Measurements from ENCODE around the gene RNF187. TPM values are rescaled to one million over a fixed set of nuclear protein-coding genes. Genes with fewer than 3 reads are reported as not detected.

RNF187 gene
- total and polyA plus RNA-seq, 10 of the 15 experiments (the other 5 are each of a cell fraction or from before 2014, with no cell fraction given), result 2.6 to 116 (median 29.5) TPM

DNA sequence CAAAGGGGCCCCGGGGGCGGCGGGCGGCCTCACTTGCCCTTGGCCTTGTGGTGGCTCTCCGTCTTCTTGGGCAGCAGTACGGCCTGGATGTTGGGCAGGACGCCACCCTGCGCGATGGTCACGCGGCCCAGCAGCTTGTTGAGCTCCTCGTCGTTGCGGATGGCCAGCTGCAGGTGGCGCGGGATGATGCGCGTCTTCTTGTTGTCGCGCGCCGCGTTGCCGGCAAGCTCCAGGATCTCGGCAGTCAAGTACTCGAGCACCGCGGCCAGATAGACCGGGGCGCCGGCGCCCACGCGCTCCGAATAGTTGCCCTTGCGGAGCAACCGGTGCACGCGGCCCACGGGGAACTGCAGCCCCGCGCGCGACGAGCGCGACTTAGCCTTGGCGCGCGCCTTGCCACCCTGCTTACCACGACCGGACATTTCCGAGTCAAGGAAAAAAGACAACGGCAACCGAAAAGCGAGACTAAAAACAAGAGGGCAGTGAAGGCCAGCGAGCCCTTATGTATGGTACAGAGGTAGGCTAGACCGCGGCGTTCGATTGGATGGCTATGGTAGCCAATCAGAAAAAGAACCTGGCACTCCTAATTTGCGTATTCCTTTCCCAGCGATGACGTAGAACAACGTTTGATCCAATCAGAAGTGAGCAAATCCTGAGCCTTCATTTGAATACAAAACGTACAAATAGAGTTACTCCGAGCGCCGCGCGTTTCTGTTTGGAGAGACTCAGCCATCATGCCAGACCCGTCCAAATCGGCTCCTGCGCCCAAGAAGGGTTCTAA, 29.6 kb upstream of the RNF187 start (continued):
- TF ChIP-seq, protein P1, sequence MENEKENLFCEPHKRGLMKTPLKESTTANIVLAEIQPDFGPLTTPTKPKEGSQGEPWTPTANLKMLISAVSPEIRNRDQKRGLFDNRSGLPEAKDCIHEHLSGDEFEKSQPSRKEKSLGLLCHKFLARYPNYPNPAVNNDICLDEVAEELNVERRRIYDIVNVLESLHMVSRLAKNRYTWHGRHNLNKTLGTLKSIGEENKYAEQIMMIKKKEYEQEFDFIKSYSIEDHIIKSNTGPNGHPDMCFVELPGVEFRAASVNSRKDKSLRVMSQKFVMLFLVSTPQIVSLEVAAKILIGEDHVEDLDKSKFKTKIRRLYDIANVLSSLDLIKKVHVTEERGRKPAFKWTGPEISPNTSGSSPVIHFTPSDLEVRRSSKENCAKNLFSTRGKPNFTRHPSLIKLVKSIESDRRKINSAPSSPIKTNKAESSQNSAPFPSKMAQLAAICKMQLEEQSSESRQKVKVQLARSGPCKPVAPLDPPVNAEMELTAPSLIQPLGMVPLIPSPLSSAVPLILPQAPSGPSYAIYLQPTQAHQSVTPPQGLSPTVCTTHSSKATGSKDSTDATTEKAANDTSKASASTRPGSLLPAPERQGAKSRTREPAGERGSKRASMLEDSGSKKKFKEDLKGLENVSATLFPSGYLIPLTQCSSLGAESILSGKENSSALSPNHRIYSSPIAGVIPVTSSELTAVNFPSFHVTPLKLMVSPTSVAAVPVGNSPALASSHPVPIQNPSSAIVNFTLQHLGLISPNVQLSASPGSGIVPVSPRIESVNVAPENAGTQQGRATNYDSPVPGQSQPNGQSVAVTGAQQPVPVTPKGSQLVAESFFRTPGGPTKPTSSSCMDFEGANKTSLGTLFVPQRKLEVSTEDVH (IDR thresholded peaks at IDR 0.05; ENCODE audit: low read depth, partially characterized antibody), result no peak
- TF ChIP-seq, protein P2, sequence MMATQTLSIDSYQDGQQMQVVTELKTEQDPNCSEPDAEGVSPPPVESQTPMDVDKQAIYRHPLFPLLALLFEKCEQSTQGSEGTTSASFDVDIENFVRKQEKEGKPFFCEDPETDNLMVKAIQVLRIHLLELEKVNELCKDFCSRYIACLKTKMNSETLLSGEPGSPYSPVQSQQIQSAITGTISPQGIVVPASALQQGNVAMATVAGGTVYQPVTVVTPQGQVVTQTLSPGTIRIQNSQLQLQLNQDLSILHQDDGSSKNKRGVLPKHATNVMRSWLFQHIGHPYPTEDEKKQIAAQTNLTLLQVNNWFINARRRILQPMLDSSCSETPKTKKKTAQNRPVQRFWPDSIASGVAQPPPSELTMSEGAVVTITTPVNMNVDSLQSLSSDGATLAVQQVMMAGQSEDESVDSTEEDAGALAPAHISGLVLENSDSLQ (IDR thresholded peaks at IDR 0.05), result no peak
- TF ChIP-seq NR2F1 (conservative IDR thresholded peaks at IDR 0.05) (no peak), BACH1 (IDR thresholded peaks at IDR 0.05; ENCODE audit: borderline replicate concordance) (peak; percentile 78; the same call in 1 of the 2 replicates), IRF4 (IDR thresholded peaks at IDR 0.05; ENCODE audit: low read depth, low read length) (no peak), KLF5 (IDR thresholded peaks at IDR 0.05; ENCODE audit: partially characterized antibody) (peak; percentile 38), NFYA (IDR thresholded peaks at IDR 0.05; ENCODE audit: borderline replicate concordance, low read depth, low read length) (peak; percentile 36; the same call in 1 of the 2 replicates), FOXM1 (IDR thresholded peaks at IDR 0.05; ENCODE audit: low read depth, low read length) (no peak; the same call in 1 of the 2 replicates), SP1 (IDR thresholded peaks at IDR 0.05; ENCODE audit: low read depth, low read length) (peak; percentile 81), POLR2A (IDR thresholded peaks at IDR 0.05; ENCODE audit: low read depth, low read length) (peak; percentile 93), CBFB (IDR thresholded peaks at IDR 0.05; ENCODE audit: low read depth) (peak; percentile 53), STAT1 (conservative IDR thresholded peaks at IDR 0.05) (no peak), GATAD2B (conservative IDR thresholded peaks at IDR 0.05; ENCODE audit: low read depth) (peak; percentile 36; the same call in 1 of the 2 replicates), SIN3A (IDR thresholded peaks at IDR 0.05; ENCODE audit: low read depth, low read length) (0 out of 2 replicates have a peak, but pooled peaks have one; percentile 33), ATF7 (IDR thresholded peaks at IDR 0.05; ENCODE audit: low read depth) (peak; percentile 37; the same call in 1 of the 2 replicates), MTA3 (IDR thresholded peaks at IDR 0.05; ENCODE audit: borderline replicate concordance, low read length) (no peak), HDAC2 (IDR thresholded peaks at IDR 0.05) (peak; percentile 69; the same call in 1 of the 2 replicates), NFYB (IDR thresholded peaks at IDR 0.05; ENCODE audit: insufficient read depth, low read depth, low read length) (peak; percentile 95), ZNF207 (IDR thresholded peaks at IDR 0.05; ENCODE audit: borderline replicate concordance) (no peak)
- TF ChIP-seq, protein P3, sequence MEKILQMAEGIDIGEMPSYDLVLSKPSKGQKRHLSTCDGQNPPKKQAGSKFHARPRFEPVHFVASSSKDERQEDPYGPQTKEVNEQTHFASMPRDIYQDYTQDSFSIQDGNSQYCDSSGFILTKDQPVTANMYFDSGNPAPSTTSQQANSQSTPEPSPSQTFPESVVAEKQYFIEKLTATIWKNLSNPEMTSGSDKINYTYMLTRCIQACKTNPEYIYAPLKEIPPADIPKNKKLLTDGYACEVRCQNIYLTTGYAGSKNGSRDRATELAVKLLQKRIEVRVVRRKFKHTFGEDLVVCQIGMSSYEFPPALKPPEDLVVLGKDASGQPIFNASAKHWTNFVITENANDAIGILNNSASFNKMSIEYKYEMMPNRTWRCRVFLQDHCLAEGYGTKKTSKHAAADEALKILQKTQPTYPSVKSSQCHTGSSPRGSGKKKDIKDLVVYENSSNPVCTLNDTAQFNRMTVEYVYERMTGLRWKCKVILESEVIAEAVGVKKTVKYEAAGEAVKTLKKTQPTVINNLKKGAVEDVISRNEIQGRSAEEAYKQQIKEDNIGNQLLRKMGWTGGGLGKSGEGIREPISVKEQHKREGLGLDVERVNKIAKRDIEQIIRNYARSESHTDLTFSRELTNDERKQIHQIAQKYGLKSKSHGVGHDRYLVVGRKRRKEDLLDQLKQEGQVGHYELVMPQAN (conservative IDR thresholded peaks at IDR 0.05), result 0 out of 2 replicates have a peak, but pooled peaks have one; percentile 40
- TF ChIP-seq, protein P4, sequence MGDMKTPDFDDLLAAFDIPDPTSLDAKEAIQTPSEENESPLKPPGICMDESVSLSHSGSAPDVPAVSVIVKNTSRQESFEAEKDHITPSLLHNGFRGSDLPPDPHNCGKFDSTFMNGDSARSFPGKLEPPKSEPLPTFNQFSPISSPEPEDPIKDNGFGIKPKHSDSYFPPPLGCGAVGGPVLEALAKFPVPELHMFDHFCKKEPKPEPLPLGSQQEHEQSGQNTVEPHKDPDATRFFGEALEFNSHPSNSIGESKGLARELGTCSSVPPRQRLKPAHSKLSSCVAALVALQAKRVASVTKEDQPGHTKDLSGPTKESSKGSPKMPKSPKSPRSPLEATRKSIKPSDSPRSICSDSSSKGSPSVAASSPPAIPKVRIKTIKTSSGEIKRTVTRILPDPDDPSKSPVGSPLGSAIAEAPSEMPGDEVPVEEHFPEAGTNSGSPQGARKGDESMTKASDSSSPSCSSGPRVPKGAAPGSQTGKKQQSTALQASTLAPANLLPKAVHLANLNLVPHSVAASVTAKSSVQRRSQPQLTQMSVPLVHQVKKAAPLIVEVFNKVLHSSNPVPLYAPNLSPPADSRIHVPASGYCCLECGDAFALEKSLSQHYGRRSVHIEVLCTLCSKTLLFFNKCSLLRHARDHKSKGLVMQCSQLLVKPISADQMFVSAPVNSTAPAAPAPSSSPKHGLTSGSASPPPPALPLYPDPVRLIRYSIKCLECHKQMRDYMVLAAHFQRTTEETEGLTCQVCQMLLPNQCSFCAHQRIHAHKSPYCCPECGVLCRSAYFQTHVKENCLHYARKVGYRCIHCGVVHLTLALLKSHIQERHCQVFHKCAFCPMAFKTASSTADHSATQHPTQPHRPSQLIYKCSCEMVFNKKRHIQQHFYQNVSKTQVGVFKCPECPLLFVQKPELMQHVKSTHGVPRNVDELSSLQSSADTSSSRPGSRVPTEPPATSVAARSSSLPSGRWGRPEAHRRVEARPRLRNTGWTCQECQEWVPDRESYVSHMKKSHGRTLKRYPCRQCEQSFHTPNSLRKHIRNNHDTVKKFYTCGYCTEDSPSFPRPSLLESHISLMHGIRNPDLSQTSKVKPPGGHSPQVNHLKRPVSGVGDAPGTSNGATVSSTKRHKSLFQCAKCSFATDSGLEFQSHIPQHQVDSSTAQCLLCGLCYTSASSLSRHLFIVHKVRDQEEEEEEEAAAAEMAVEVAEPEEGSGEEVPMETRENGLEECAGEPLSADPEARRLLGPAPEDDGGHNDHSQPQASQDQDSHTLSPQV (IDR thresholded peaks at IDR 0.05), result no peak
